Stimulated activated CD8-positive, alpha-beta memory T cell treated with anti-CD3 and anti-CD28 coated beads, Interleukin-4, amount 100 ng/mL, for 4 hours (primary cell): ENCODE data around the gene RASA3.

Experiments used
- DNase-seq, 2 donors: peaks; one replicate each; pipeline ENCODE4 v3.0.0-alpha.2; 2020; ENCODE audit warnings: low read depth in 2 of 2, low spot score in 1 of 2

Gene RASA3

GRCh38 chr13:114039471-114040141 lies 92.8 kb downstream of the RASA3 start:
- no peak for DNase-seq

DNA sequence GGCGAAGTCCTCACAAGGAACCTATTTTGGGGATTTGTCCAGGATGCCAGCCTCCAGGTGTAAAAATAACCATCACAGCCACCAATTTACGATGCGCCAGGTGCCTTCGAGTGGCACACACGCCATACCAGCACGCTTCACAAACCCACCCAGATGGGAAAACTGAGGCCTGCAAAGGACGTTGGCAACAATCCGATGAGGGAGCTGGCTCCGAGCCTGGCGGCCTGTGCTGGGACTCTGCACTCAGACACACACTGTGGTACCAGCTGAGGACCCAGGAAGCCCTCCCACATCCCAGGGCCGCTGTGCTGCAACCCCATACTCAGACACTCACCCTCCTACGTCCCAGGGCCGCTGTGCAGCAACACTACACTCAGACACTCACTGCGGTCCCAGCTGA lies 93.5 kb downstream of the RASA3 start:
- no peak for DNase-seq

- no peak for DNase-seq
Measured at GRCh38 chr13:114038211-114038613, 94.2 kb downstream of the RASA3 start.

DNA sequence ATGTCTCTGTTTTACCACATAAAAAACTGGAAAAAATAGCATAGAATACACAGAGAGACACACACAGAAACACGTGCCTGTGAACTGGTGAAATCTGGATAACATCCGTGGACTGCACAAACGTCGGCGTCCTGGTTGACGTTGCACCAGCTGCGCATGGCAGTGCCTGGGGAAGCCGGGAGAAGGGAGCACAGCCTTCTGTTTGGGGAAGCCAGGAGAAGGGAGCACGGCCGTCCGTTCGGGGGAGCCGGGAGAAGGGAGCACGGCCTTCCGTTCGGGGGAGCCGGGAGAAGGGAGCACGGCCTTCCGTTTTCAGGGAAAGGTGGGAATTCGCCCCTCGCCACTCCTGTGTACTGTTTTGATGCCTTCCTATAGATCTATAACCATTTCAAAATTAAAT lies 94.7 kb downstream of the RASA3 start:
- no peak for DNase-seq

DNA sequence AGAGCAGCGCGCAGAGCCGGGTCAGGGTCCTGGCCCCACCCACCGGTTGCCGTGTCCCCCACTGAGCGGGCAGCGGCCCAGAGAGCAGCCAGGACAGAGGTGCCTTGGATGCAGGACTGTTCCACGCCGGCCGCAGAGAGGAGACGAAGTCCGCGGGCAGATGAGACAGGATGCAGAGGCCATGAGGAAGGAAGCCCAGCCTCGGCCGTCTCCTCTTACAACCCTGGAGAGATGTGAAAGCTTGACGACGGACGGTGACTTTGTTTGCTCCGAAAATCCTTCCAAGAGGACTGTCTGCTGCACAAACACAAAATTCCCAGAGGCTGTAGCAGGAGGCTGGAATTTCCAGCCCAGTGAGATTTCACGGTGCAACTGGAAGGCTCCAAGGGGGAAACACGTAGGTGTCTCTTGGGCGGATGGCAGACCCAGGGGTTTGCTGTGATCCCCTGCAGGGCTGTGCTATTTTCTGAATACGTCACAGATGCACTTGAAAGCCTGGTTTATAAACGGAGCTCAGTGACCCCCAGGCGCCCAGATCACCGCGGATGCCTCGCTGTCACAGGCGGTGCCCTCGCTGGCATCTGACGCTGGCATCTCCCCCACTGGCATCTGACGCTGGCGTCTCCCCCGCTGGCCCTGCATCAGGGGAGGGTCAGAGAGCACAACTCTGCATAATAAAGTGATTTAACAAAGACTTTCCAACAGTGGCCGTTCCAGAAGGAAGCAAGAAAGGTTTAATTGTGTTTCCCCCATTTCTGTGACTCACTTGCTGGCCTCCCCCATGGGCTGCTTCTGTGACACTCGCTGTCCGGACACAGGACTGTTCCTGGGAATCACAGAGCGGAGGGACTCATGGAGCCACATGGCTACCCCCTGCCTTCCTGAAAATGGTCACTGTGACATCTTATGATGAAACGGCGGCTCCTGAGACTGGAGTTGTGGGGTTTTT lies 96.6 kb downstream of the RASA3 start:
- no peak for DNase-seq

DNA sequence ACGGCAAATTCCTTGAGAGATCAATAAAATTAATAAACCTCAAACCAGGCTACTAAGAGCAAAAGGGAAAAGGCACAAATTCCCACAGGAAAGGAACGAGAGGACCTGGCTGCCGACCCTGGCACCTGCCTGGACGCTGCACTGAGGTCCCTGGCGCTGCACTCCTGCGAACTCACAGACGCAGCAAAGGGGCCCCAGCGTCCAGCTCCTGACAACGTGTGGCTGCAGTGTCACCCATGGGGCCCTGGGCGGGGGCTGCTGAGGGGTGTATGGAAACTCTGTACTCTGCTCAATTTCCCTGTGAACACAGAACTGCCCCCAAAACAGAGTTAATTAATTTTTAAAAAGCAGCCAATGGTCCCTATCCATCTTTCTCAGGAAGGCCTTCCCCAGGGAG lies 97.2 kb downstream of the RASA3 start:
- DNase-seq = no peak

GRCh38 chr13:114034481-114034891 lies 97.9 kb downstream of the RASA3 start:
- no peak for DNase-seq

GRCh38 chr13:114033541-114034315 lies 98.7 kb downstream of the RASA3 start:
- no peak for DNase-seq

DNA sequence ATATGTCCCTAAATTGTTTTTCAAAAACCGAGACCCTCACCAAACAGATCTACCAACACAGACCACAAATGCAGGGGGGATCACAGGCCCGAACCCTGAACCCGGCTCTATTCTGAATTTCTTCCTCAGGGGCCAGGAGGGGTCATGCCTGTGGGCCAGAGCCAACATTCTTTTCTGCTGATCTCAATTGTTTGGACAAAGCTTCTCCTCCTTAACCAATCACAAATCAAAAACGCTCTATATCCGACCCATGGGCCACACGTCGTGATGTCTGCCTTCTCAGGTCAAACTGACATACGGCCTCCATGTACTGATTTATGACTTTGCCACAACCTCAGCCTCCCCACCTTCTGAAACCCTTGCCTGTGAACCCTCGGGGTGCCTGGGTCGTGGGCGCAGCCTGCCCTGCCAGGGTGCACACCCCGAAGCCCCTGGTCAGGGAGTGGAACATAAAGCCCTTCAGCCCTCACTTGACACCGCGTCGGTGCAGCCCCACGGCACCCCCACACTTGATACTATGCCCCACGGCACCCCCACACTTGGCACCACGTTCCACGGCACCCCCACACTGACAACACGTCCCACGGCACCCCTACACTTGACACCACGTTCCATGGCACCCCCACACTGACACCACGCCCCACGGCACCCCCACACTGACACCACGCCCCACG lies 100.2 kb downstream of the RASA3 start:
- DNase-seq = no peak

DNA sequence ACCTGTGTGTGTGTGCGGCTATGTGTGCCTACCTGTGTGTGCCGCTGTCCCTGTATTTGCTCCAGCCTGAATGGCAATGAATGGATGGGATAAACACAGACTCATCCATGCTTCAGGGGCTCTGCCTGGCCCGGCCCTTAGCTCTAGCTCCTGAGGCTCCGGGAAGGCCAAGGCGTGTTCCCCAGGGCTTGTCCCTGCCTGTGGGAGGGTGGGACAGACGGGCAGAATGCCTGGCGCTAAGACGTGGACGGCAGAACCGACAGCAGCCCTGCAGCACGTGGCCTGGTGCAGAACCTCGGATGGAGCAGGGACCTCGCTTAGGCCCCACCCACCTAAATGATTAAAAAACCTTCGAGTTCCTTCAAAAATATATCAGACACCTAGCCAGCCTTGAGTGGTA lies 100.8 kb downstream of the RASA3 start:
- DNase-seq = no peak

- no peak for DNase-seq
Measured at GRCh38 chr13:114030666-114031610, 101.5 kb downstream of the RASA3 start.

GRCh38 chr13:114029866-114030625 lies 102.4 kb downstream of the RASA3 start:
- DNase-seq = no peak

DNA sequence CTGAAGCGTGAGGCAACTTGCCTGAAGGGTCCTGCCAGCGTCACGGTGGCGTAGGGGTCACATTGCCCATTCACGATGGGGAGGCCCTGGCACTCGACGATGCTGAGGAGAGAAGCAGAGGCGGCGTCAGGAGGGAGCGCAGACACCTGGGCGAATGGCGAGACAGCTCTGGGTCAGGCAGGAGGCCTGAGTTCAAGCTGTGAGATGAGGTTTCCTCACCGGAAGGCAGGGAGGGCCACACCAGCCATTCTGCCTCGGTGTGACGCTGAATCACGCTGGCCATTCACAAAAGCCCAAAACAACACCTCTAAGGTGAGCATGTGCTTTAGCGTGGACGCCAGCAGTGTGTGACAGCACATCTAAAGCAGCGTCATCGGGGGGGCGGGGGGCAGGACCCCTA lies 104.6 kb downstream of the RASA3 start:
- DNase-seq = no peak

DNA sequence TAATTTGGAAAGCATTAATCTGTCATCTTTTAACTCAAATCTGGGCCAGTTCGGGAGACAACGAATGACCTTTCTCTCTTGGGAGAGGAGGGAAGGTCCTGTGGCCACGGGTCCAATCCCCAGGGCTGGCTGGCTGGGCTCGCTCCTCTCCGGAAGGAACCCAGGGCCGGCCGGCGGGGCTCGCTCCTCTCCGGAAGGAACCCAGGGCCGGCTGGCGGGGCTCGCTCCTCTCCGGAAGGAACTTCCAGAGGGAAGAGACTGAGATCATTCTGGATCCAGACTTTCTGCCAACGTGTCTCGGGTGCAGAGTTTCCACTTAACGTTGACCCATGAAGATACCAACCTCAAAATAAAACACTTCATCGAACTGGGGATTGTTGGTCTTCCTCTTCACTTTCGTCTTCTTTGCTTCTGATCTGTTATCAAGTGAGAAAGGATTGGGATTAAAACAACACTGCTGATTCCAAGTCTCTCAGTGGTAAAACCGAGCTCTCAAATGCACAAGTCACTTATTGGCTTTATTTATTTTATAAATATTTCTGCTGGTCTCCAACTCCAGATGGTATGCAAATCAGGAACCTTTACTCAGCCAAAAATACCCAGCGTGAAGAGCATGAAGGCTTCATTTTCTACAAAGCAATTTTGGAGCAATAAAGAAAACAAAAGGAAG lies 105.2 kb downstream of the RASA3 start:
- no peak for DNase-seq

- DNase-seq = no peak
Measured at GRCh38 chr13:114026481-114026880, 105.9 kb downstream of the RASA3 start.

GRCh38 chr13:114025714-114026431 lies 106.5 kb downstream of the RASA3 start:
- no peak for DNase-seq

GRCh38 chr13:114025405-114025713 lies 107.1 kb downstream of the RASA3 start:
- DNase-seq = no peak
